Endothelial cell of umbilical vein (primary cell): Measurements from ENCODE around the gene FLRT1. TPM values are rescaled to one million over a fixed set of nuclear protein-coding genes. Genes with fewer than 3 reads are reported as not detected.

ENCODE experiments used
- BruUV-seq: library from RNA; stranded (reverse); fragments of 400-500 nt; replicated peaks from 2 replicates; lab custom pipeline; 2021; lab: Mats Ljungman, UMichigan
- CTCF ChIA-PET: fragments of 300-600, 350-600 bp; sonication (Branson Sonifier 250); formaldehyde crosslinking; loops from one replicate; lab custom pipeline; 2021; ENCODE audit warnings: antibody characterized with exemption, inconsistent platforms; lab: Charles Lee
- POLR2A ChIA-PET: fragments of 300-600, 350-600 bp; sonication (Branson Sonifier 250); formaldehyde crosslinking; loops from one replicate; lab custom pipeline; 2021; ENCODE audit warnings: antibody characterized with exemption, inconsistent platforms; lab: Charles Lee
- DNase-seq: peaks from one replicate; pipeline ENCODE4 v3.0.0-alpha.2; 2011; ENCODE audit warnings: low read depth, low spot score
- FAIRE-seq: peaks from 2 replicates; lab custom pipeline; 2011; peaks lifted over from hg19 to GRCh38; lab: Jason Lieb, UNC
- H2AFZ ChIP-seq: 2 replicates; pipeline ENCODE4 v1.6.0; 2012; ENCODE audit warnings: low read depth, low read length, control low read depth, inconsistent platforms
- H3K27ac ChIP-seq: 2 replicates; pipeline ENCODE4 v1.5.1; 2011; ENCODE audit warnings: low read depth, mild to moderate bottlenecking, control low read depth, low read length, moderate library complexity; ENCODE audit not compliant: insufficient read depth
- H3K27me3 ChIP-seq, 2 experiments: 2 replicates each; pipeline versions ENCODE4 v1.6.0 to v1.6.1; 2011; ENCODE audit warnings: low read length in 2 of 2, mixed read lengths in 1 of 2; ENCODE audit not compliant: control insufficient read depth in 2 of 2, insufficient read depth in 2 of 2
- H3K36me3 ChIP-seq, 2 experiments: 2 replicates in 1 of 2; 3 replicates in 1 of 2; pipeline ENCODE4 v1.5.1; 2011; ENCODE audit warnings: low read length in 2 of 2, mild to moderate bottlenecking in 1 of 2, moderate library complexity in 1 of 2; ENCODE audit not compliant: control insufficient read depth in 2 of 2, insufficient read depth in 2 of 2; ENCODE audit errors: extremely low read depth in 1 of 2
- H3K4me1 ChIP-seq: 3 replicates; pipeline ENCODE4 v1.5.1; 2011; ENCODE audit warnings: mild to moderate bottlenecking, low read length; ENCODE audit not compliant: control insufficient read depth, insufficient read depth; ENCODE audit errors: extremely low read depth
- H3K4me2 ChIP-seq: 2 replicates; pipeline ENCODE4 v1.6.1; 2011; ENCODE audit warnings: low read length, control low read depth, mixed read lengths; ENCODE audit not compliant: insufficient read depth
- H3K4me3 ChIP-seq, 3 experiments: fragments of 200-600 bp in 1 of 3; sonication (generic), shearing (Covaris generic) in 1 of 3; replicated peaks in 1 of 3; 2 replicates each; pipeline ENCODE4 v1.5.1; 2011 to 2016; ENCODE audit warnings: control low read depth in 3 of 3, low read length in 3 of 3, mild to moderate bottlenecking in 2 of 3, inconsistent platforms in 1 of 3, low read depth in 1 of 3, moderate library complexity in 1 of 3; ENCODE audit not compliant: insufficient read depth in 1 of 3
- H3K79me2 ChIP-seq: 2 replicates; pipeline ENCODE4 v1.6.0; 2012; ENCODE audit warnings: low read length, inconsistent platforms; ENCODE audit not compliant: control insufficient read depth, insufficient read depth
- H3K9ac ChIP-seq: replicated peaks from 2 replicates; pipeline ENCODE3; 2011; ENCODE audit warnings: low read length, control low read depth; ENCODE audit not compliant: insufficient read depth; ENCODE audit errors: extremely low read depth
- H3K9me1 ChIP-seq: replicated peaks from 3 replicates; pipeline ENCODE4 v1.6.0; 2011; ENCODE audit warnings: mild to moderate bottlenecking, low read length; ENCODE audit not compliant: control insufficient read depth, insufficient read depth; ENCODE audit errors: extremely low read depth
- H3K9me3 ChIP-seq: replicated peaks from 2 replicates; pipeline ENCODE4 v1.5.1; 2012; ENCODE audit warnings: low read length, inconsistent platforms; ENCODE audit not compliant: control insufficient read depth, insufficient read depth
- H4K20me1 ChIP-seq: replicated peaks from 2 replicates; pipeline ENCODE3; 2011; ENCODE audit warnings: mild to moderate bottlenecking, low read length; ENCODE audit not compliant: control insufficient read depth, insufficient read depth; ENCODE audit errors: extremely low read depth
- EZH2 ChIP-seq: IDR thresholded peaks from 2 replicates; pipeline ENCODE4 v1.6.1; 2012; ENCODE audit warnings: borderline replicate concordance, low read depth, mild to moderate bottlenecking, moderate library complexity, low read length, inconsistent platforms; ENCODE audit not compliant: severe bottlenecking
- FOS ChIP-seq: IDR thresholded peaks from 2 replicates; pipeline ENCODE4 v1.6.1; 2011; ENCODE audit warnings: mild to moderate bottlenecking, low read length, moderate library complexity, borderline replicate concordance; ENCODE audit not compliant: insufficient read depth
- GATA2 ChIP-seq: IDR thresholded peaks from 2 replicates; pipeline ENCODE4 v1.7.0; 2011; ENCODE audit warnings: low read depth, mild to moderate bottlenecking, moderate library complexity, mixed read lengths, low read length; ENCODE audit not compliant: insufficient read length, insufficient read depth
- JUN ChIP-seq: IDR thresholded peaks from 2 replicates; pipeline ENCODE4 v1.6.1; 2011; ENCODE audit warnings: borderline replicate concordance, low read depth; ENCODE audit not compliant: insufficient read length, insufficient read depth
- MYC ChIP-seq: IDR thresholded peaks from one replicate; pipeline ENCODE4 v1.6.1; 2011; ENCODE audit warnings: mild to moderate bottlenecking, low read depth, low read length
- POLR2A ChIP-seq: IDR thresholded peaks from 2 replicates; pipeline ENCODE4 v1.6.1; 2012; ENCODE audit warnings: low read depth, mild to moderate bottlenecking, control low read depth, low read length
- POLR2AphosphoS5 ChIP-seq: IDR thresholded peaks from 2 replicates; pipeline ENCODE4 v1.6.1; 2012; ENCODE audit warnings: low read depth, mild to moderate bottlenecking, control low read depth, low read length, moderate library complexity; ENCODE audit not compliant: insufficient read depth
- dilution Hi-C: fragments of 300-500 bp; cut with MboI; formaldehyde crosslinking; loops from one replicate; pipeline ENCODE4 v1.15.0; 2019; ENCODE audit warnings: low sequenced_read_pairs; ENCODE audit not compliant: extremely low pct_ligation_motif_present
- intact Hi-C: fragments of 100-400 bp; cut with micrococcal nuclease; formaldehyde crosslinking; loops from one replicate; pipeline ENCODE4 v1.10.0; 2022
- polyA plus RNA-seq, 4 experiments: library from polyadenylated mRNA; depleted of rRNA in 3 of 4; stranded (reverse) in 3 of 4; unstranded in 1 of 4; fragments of >200 nt; gene quantifications; 2 replicates each; pipeline versions ENCODE4 v1.2.1 to v1.2.3, GENCODE V29; 2011 to 2012; ENCODE audit warnings: missing spikeins in 1 of 4
- total RNA-seq: library from RNA; stranded (reverse); gene quantifications from 2 replicates; pipeline ENCODE4 v1.2.3, GENCODE V29; 2021
- TF ChIP-seq, protein P1 (sequence below), 2 donors: IDR thresholded peaks; 1 replicate in 1 of 2; 2 replicates in 1 of 2; pipeline ENCODE4 v1.5.1; 2011; ENCODE audit warnings: low read length in 2 of 2, mild to moderate bottlenecking in 2 of 2, moderate library complexity in 2 of 2, control low read depth in 1 of 2, inconsistent platforms in 1 of 2, low read depth in 1 of 2; ENCODE audit not compliant: insufficient read depth in 1 of 2; ENCODE audit errors: extremely low read depth in 1 of 2
- TF ChIP-seq, protein P2 (sequence below): IDR thresholded peaks from 2 replicates; pipeline ENCODE4 v1.6.1; 2011; ENCODE audit not compliant: insufficient read depth, insufficient read length

FLRT1 gene
- total and polyA plus RNA-seq, 2 donors (not counting 3 experiments of a cell fraction or from before 2014, with no cell fraction given), result not detected

- Histone ChIP-seq H3K4me3 (no peak overlapping the region), H3K9me3 (no peaks in the 10 kb centered on the region), H3K4me1 (peaks cover 4% of the 10 kb centered on the region), H2AFZ (no peak overlapping the region), H3K36me3 (no peaks in the 10 kb centered on the region), H3K9ac (no peak overlapping the region), H3K79me2 (no peaks in the 10 kb centered on the region), H3K4me2 (no peak overlapping the region), H3K9me1 (no peaks in the 10 kb centered on the region), H3K27me3 (no peaks in the 10 kb centered on the region), H3K27ac (no peak overlapping the region), H4K20me1 (no peaks in the 10 kb centered on the region)
- no peak for TF ChIP-seq POLR2AphosphoS5
- no peak for TF ChIP-seq EZH2
- TF ChIP-seq GATA2, result no peak
- no peak for TF ChIP-seq JUN
- TF ChIP-seq, protein P1, sequence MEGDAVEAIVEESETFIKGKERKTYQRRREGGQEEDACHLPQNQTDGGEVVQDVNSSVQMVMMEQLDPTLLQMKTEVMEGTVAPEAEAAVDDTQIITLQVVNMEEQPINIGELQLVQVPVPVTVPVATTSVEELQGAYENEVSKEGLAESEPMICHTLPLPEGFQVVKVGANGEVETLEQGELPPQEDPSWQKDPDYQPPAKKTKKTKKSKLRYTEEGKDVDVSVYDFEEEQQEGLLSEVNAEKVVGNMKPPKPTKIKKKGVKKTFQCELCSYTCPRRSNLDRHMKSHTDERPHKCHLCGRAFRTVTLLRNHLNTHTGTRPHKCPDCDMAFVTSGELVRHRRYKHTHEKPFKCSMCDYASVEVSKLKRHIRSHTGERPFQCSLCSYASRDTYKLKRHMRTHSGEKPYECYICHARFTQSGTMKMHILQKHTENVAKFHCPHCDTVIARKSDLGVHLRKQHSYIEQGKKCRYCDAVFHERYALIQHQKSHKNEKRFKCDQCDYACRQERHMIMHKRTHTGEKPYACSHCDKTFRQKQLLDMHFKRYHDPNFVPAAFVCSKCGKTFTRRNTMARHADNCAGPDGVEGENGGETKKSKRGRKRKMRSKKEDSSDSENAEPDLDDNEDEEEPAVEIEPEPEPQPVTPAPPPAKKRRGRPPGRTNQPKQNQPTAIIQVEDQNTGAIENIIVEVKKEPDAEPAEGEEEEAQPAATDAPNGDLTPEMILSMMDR (IDR thresholded peaks at IDR 0.05; ENCODE audit: extremely low read depth in 1 of 2, insufficient read depth in 1 of 2, low read depth in 1 of 2, low read length in 2 of 2), result no peak
- TF ChIP-seq, protein P2, sequence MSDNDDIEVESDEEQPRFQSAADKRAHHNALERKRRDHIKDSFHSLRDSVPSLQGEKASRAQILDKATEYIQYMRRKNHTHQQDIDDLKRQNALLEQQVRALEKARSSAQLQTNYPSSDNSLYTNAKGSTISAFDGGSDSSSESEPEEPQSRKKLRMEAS, result no peak
- no peak for TF ChIP-seq POLR2A
- no peak for TF ChIP-seq MYC
- TF ChIP-seq FOS, result no peak
- ChIA-PET CTCF (interaction anchor here (1.6 kb wide), 1 partner anchor 18 kb away, joined by 4 read pairs; no protein-coding TSS in a partner anchor), POLR2A (no interaction called here)
- dilution Hi-C loops, result no loop called here
- BruUV-seq, result no TSS peak
- FAIRE-seq (no peak), DNase-seq (no peak)
- intact Hi-C loops, result no loop called here
These were observed 20.6 kb downstream of the FLRT1 start for GRCh38 chr11:64056213-64056785.
